Naive thymus-derived CD4-positive, alpha-beta T cell (primary cell): ENCODE results near the gene PZP. TPM values are rescaled to one million over a fixed set of nuclear protein-coding genes. Genes with fewer than 3 reads are reported as not detected.

Experiments used
- ATAC-seq: fragments of 150-1000 bp; cut with Tn5 transposase; 2 replicates; pipeline ENCODE4 v1.10.0; 2021; ENCODE audit warnings: mild to moderate bottlenecking, moderate library complexity
- CTCF ChIA-PET: fragments of 350-600 bp; sonication (Branson Sonifier 250); formaldehyde crosslinking; loops from one replicate; lab custom pipeline; 2021; ENCODE audit warnings: antibody characterized with exemption; lab: Charles Lee
- POLR2A ChIA-PET: fragments of 350-600 bp; sonication (Branson Sonifier 250); formaldehyde crosslinking; loops from one replicate; lab custom pipeline; 2021; ENCODE audit warnings: antibody characterized with exemption, inconsistent platforms; lab: Charles Lee
- DNase-seq, 9 donors: peaks; one replicate each; pipeline versions ENCODE4 v3.0.0 to v3.0.0-alpha.2; 2020 to 2022; ENCODE audit warnings: mixed read lengths in 1 of 9
- H3K27ac ChIP-seq: one replicate; pipeline ENCODE4 v1.7.0; 2013; ENCODE audit warnings: mild to moderate bottlenecking, low read depth, low read length, moderate library complexity
- H3K27me3 ChIP-seq, 2 donors: one replicate each; pipeline ENCODE4 v1.7.0; 2013; ENCODE audit warnings: low read length in 2 of 2, mild to moderate bottlenecking in 2 of 2, moderate library complexity in 2 of 2; ENCODE audit not compliant: control insufficient read depth in 2 of 2, insufficient read depth in 2 of 2
- H3K36me3 ChIP-seq, 3 experiments: 1 replicate in 2 of 3; 2 replicates in 1 of 3; pipeline ENCODE4 v1.7.0; 2013; ENCODE audit warnings: low read length in 3 of 3, mild to moderate bottlenecking in 3 of 3, moderate library complexity in 1 of 3; ENCODE audit not compliant: insufficient read depth in 3 of 3, control insufficient read depth in 2 of 3
- H3K4me1 ChIP-seq, 2 donors: one replicate each; pipeline ENCODE4 v1.7.0; 2013; ENCODE audit warnings: low read length in 2 of 2, mild to moderate bottlenecking in 2 of 2, moderate library complexity in 1 of 2; ENCODE audit not compliant: control insufficient read depth in 2 of 2, insufficient read depth in 2 of 2
- H3K4me3 ChIP-seq: 2 replicates; pipeline ENCODE4 v1.7.0; 2013; ENCODE audit warnings: mild to moderate bottlenecking, low read length
- H3K9me3 ChIP-seq, 3 experiments: 1 replicate in 2 of 3; 2 replicates in 1 of 3; pipeline ENCODE4 v1.7.0; 2013; ENCODE audit warnings: low read length in 3 of 3; ENCODE audit not compliant: control insufficient read depth in 2 of 3
- H3K27ac Mint-ChIP-seq, 9 donors: one replicate each; pipeline ENCODE4 v1.8.0; 2020 to 2022; ENCODE audit warnings: mixed read lengths in 9 of 9, mild to moderate bottlenecking in 8 of 9, moderate library complexity in 5 of 9, inconsistent platforms in 2 of 9
- H3K27me3 Mint-ChIP-seq, 5 donors: one replicate each; pipeline ENCODE4 v1.8.0; 2021 to 2022; ENCODE audit warnings: mixed read lengths in 5 of 5, mild to moderate bottlenecking in 1 of 5
- H3K36me3 Mint-ChIP-seq, 5 donors: one replicate each; pipeline ENCODE4 v1.8.0; 2020 to 2022; ENCODE audit warnings: mixed read lengths in 5 of 5, mild to moderate bottlenecking in 3 of 5, inconsistent platforms in 1 of 5
- H3K4me1 Mint-ChIP-seq, 7 donors: one replicate each; pipeline ENCODE4 v1.8.0; 2020 to 2022; ENCODE audit warnings: mixed read lengths in 7 of 7, mild to moderate bottlenecking in 3 of 7, inconsistent platforms in 1 of 7
- H3K4me3 Mint-ChIP-seq, 10 donors: one replicate each; pipeline ENCODE4 v1.8.0; 2020 to 2022; ENCODE audit warnings: mild to moderate bottlenecking in 10 of 10, mixed read lengths in 10 of 10, moderate library complexity in 6 of 10, inconsistent platforms in 2 of 10
- H3K9me3 Mint-ChIP-seq, 11 donors: one replicate each; pipeline ENCODE4 v1.8.0; 2020 to 2022; ENCODE audit warnings: mixed read lengths in 11 of 11, mild to moderate bottlenecking in 4 of 11, inconsistent platforms in 1 of 11, moderate library complexity in 1 of 11
- intact Hi-C, 2 donors: fragments of 100-400 bp; cut with micrococcal nuclease; formaldehyde crosslinking; loops; one replicate each; pipeline ENCODE4 v1.15.1; 2023
- polyA plus RNA-seq, 2 donors: library from polyadenylated mRNA; unstranded; fragments of 300-500 nt; fragmentation: Illumina TruSeq; gene quantifications; one replicate each; pipeline ENCODE4 v1.2.3, GENCODE V29; 2021
- total RNA-seq, 6 experiments: library from RNA in 5 of 6; stranded (reverse) in 5 of 6; gene quantifications; 1 replicate in 5 of 6; 2 replicates in 1 of 6; pipeline ENCODE4 v1.2.3 and lab custom pipeline; 2021 to 2026

Gene PZP
- total and polyA plus RNA-seq, 7 experiments from 2014 or later: not detected

DNA sequence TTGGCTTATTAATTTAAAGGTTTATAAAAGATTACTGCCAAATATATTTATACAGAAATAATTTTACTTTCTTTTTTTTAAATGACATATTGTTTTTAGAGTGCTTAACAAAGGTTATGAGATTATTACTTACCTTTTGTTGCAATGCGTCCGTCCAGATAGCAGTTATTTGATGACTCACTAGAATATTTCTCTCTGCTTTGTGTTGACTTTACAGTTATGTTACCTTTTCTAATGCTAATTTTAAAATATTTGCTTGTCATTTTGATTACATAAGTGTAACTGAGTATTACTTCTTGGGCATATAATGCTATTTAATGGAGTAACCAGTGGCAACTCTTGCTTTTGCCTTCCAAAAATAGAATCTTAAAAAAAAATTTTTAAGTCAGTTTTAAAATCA is 6.3 kb upstream of the PZP start:
- H3K4me3 Mint-ChIP-seq: no peak overlapping the region
- CTCF ChIA-PET: no interaction called here
- Histone ChIP-seq H3K4me1 (no peaks in the 10 kb centered on the region), H3K27ac (no peak overlapping the region), H3K27me3 (no peaks in the 10 kb centered on the region), H3K4me3 (no peak overlapping the region), H3K36me3 (no peaks in the 10 kb centered on the region), H3K9me3 (no peaks in the 10 kb centered on the region)
- peaks cover 0 to 7% (median 0%) of the 10 kb centered on the region in 5 donors for H3K27me3 Mint-ChIP-seq
- ATAC-seq (no peak), DNase-seq (no peak)
- POLR2A ChIA-PET: no interaction called here
- H3K36me3 Mint-ChIP-seq: peaks cover 0 to 8% (median 6%) of the 10 kb centered on the region in 5 donors
- no peak overlapping the region for H3K27ac Mint-ChIP-seq
- no peaks in the 10 kb centered on the region for H3K4me1 Mint-ChIP-seq
- intact Hi-C loops: no loop called here
- peaks cover 0 to 13% (median 3%) of the 10 kb centered on the region in 11 donors for H3K9me3 Mint-ChIP-seq

DNA sequence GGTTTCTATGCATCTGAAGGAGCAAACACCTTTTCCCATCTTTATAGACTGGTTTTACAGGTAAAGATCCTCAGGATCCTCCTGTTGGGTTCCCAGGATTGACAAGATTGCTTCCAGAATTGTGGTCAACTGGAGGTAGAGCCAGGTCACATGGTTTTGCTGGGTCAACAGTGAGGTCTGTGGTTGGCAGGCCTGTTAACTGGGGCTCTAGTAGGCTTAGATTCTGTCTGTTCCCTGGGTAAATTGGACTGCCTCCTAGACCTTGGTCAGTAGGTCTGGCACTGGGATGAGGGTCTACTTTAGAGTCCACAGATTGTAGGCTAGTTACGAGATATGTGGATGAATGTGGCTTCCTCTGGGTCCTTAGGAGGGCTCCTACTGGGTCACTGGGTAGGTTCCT is 3.5 kb upstream of the PZP start:
- ChIA-PET CTCF (no interaction called here), POLR2A (no interaction called here)
- Mint-ChIP-seq H3K9me3 (peaks cover 0 to 12% (median 3%) of the 10 kb centered on the region in 11 donors), H3K27me3 (peaks cover 0 to 10% (median 0%) of the 10 kb centered on the region in 5 donors), H3K36me3 (peaks cover 0 to 13% (median 6%) of the 10 kb centered on the region in 5 donors), H3K27ac (no peak overlapping the region), H3K4me3 (no peak overlapping the region), H3K4me1 (no peaks in the 10 kb centered on the region)
- intact Hi-C loops: no loop called here
- Histone ChIP-seq H3K9me3 (no peaks in the 10 kb centered on the region), H3K4me1 (no peaks in the 10 kb centered on the region), H3K4me3 (no peak overlapping the region), H3K27me3 (no peaks in the 10 kb centered on the region), H3K36me3 (no peaks in the 10 kb centered on the region), H3K27ac (no peak overlapping the region)
- ATAC-seq: no peak
- no peak for DNase-seq

GRCh38 chr12:9204380-9204779 is 3.8 kb downstream of the PZP start:
- no peaks in the 10 kb centered on the region for H3K36me3 ChIP-seq
- POLR2A ChIA-PET: no interaction called here
- ATAC-seq (no peak), DNase-seq (no peak)
- H3K4me3 ChIP-seq: no peak overlapping the region
- H3K9me3 Mint-ChIP-seq: no peaks in the 10 kb centered on the region
- H3K27me3 Mint-ChIP-seq: peaks cover 0 to 7% (median 0%) of the 10 kb centered on the region in 5 donors
- H3K36me3 Mint-ChIP-seq: peaks cover 0 to 13% (median 0%) of the 10 kb centered on the region in 5 donors
- no peaks in the 10 kb centered on the region for H3K27me3 ChIP-seq
- H3K4me1 Mint-ChIP-seq: no peaks in the 10 kb centered on the region
- H3K27ac Mint-ChIP-seq: no peak overlapping the region
- intact Hi-C loops: no loop called here
- no peaks in the 10 kb centered on the region for H3K4me1 ChIP-seq
- H3K9me3 ChIP-seq: no peaks in the 10 kb centered on the region
- CTCF ChIA-PET: interaction anchor here (0.7 kb wide), 1 partner anchor 297 kb away, joined by 4 read pairs; no protein-coding TSS in a partner anchor
- H3K27ac ChIP-seq: no peak overlapping the region
- no peak overlapping the region for H3K4me3 Mint-ChIP-seq

DNA sequence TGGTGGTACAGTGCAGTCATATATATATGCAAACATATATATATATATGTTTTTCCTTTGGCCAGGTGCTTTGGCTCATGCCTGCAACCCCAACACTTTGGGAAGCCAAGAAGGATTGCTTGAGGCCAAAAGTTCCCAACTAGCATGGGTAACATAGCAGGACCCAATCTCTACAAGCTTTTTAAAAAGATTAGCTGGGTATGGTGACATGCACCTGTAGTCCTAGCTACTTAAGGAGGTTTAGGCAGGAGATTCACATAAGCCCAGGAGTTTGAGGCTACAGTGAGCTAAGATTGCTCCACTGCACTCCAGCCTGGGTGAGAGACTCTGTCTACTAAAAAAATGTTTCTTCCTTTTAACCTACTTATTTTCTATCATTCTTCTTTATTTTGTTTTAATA is 10.2 kb downstream of the PZP start:
- no peak for ATAC-seq
- no peaks in the 10 kb centered on the region for H3K4me1 Mint-ChIP-seq

DNA sequence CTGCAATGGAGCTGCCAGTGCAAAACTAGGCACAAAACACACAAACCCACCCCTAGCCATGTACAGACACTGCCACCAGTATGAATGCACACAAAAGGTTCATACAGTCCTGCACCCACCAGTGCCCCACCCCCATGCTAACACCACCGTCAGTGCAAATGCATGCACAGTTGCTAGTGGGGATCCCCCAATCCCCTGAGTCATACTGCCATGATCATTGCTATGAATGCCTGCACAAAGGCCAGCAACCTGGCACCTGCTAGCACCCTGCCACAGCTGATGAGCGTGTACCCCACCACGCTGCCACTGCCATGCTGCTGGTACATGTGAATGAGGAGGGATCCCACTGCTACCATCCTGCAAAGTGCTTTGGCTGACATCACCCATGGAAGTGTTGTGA is 23.9 kb downstream of the PZP start:
- Mint-ChIP-seq H3K9me3 (peaks cover 11 to 34% (median 23%) of the 10 kb centered on the region in 11 donors), H3K27me3 (peaks cover 0 to 6% (median 0%) of the 10 kb centered on the region in 5 donors), H3K4me1 (no peaks in the 10 kb centered on the region), H3K27ac (no peak overlapping the region), H3K36me3 (peaks cover 3 to 33% (median 14%) of the 10 kb centered on the region in 5 donors), H3K4me3 (no peak overlapping the region)
- no peak overlapping the region for H3K27ac ChIP-seq
- ChIA-PET POLR2A (no interaction called here), CTCF (no interaction called here)
- DNase-seq: no peak
- H3K4me3 ChIP-seq: no peak overlapping the region
- no peak for ATAC-seq
- H3K36me3 ChIP-seq: no peaks in the 10 kb centered on the region
- H3K9me3 ChIP-seq: no peaks in the 10 kb centered on the region
- H3K4me1 ChIP-seq: no peaks in the 10 kb centered on the region
- intact Hi-C loops: no loop called here
- H3K27me3 ChIP-seq: no peaks in the 10 kb centered on the region

More for the DNA sequence above, 10.2 kb downstream of the PZP start:
- ChIA-PET CTCF (no interaction called here), POLR2A (no interaction called here)
- no peak for DNase-seq
- Histone ChIP-seq H3K4me3 (no peak overlapping the region), H3K27me3 (no peaks in the 10 kb centered on the region), H3K36me3 (no peaks in the 10 kb centered on the region), H3K4me1 (no peaks in the 10 kb centered on the region), H3K27ac (no peak overlapping the region), H3K9me3 (no peaks in the 10 kb centered on the region)
- peaks cover 0 to 17% (median 0%) of the 10 kb centered on the region in 5 donors for H3K36me3 Mint-ChIP-seq
- intact Hi-C loops: no loop called here
- H3K27ac Mint-ChIP-seq: no peak overlapping the region
- H3K9me3 Mint-ChIP-seq: peaks cover 0 to 6% (median 0%) of the 10 kb centered on the region in 11 donors
- H3K4me3 Mint-ChIP-seq: no peak overlapping the region
- peaks cover 0 to 4% (median 0%) of the 10 kb centered on the region in 5 donors for H3K27me3 Mint-ChIP-seq

GRCh38 chr12:9180810-9181209 is 27.4 kb downstream of the PZP start:
- intact Hi-C loops: no loop called here
- Mint-ChIP-seq H3K4me3 (no peak overlapping the region), H3K27me3 (peaks cover 0 to 6% (median 0%) of the 10 kb centered on the region in 5 donors), H3K27ac (no peak overlapping the region), H3K36me3 (peaks cover 0 to 26% (median 9%) of the 10 kb centered on the region in 5 donors), H3K4me1 (no peaks in the 10 kb centered on the region), H3K9me3 (peaks cover 0 to 22% (median 13%) of the 10 kb centered on the region in 11 donors)
- ChIA-PET POLR2A (no interaction called here), CTCF (no interaction called here)
- DNase-seq: no peak
- Histone ChIP-seq H3K9me3 (no peaks in the 10 kb centered on the region), H3K27ac (no peak overlapping the region), H3K4me1 (no peaks in the 10 kb centered on the region), H3K36me3 (no peaks in the 10 kb centered on the region), H3K27me3 (no peaks in the 10 kb centered on the region), H3K4me3 (no peak overlapping the region)
- ATAC-seq: no peak

GRCh38 chr12:9179781-9180180 is 28.4 kb downstream of the PZP start:
- Mint-ChIP-seq H3K27me3 (no peaks in the 10 kb centered on the region), H3K27ac (no peak overlapping the region), H3K4me1 (no peaks in the 10 kb centered on the region), H3K4me3 (no peak overlapping the region), H3K9me3 (peaks cover 0 to 22% (median 13%) of the 10 kb centered on the region in 11 donors), H3K36me3 (peaks cover 0 to 25% (median 3%) of the 10 kb centered on the region in 5 donors)
- ATAC-seq: no peak
- H3K4me1 ChIP-seq: no peaks in the 10 kb centered on the region
- DNase-seq: no peak
- no peak overlapping the region for H3K4me3 ChIP-seq
- H3K27me3 ChIP-seq: no peaks in the 10 kb centered on the region
- ChIA-PET CTCF (no interaction called here), POLR2A (no interaction called here)
- no peaks in the 10 kb centered on the region for H3K9me3 ChIP-seq
- intact Hi-C loops: no loop called here
- H3K27ac ChIP-seq: no peak overlapping the region
- H3K36me3 ChIP-seq: no peaks in the 10 kb centered on the region
